ENCODE results near the gene GRAMD4. TPM values are rescaled to one million over a fixed set of nuclear protein-coding genes. Genes with fewer than 3 reads are reported as not detected.

GRAMD4 gene
- total and polyA plus RNA-seq, 10 of the 15 experiments (the other 5 are each of a cell fraction or from before 2014, with no cell fraction given), result 0.21 to 45.5 (median 10.6) TPM

DNA sequence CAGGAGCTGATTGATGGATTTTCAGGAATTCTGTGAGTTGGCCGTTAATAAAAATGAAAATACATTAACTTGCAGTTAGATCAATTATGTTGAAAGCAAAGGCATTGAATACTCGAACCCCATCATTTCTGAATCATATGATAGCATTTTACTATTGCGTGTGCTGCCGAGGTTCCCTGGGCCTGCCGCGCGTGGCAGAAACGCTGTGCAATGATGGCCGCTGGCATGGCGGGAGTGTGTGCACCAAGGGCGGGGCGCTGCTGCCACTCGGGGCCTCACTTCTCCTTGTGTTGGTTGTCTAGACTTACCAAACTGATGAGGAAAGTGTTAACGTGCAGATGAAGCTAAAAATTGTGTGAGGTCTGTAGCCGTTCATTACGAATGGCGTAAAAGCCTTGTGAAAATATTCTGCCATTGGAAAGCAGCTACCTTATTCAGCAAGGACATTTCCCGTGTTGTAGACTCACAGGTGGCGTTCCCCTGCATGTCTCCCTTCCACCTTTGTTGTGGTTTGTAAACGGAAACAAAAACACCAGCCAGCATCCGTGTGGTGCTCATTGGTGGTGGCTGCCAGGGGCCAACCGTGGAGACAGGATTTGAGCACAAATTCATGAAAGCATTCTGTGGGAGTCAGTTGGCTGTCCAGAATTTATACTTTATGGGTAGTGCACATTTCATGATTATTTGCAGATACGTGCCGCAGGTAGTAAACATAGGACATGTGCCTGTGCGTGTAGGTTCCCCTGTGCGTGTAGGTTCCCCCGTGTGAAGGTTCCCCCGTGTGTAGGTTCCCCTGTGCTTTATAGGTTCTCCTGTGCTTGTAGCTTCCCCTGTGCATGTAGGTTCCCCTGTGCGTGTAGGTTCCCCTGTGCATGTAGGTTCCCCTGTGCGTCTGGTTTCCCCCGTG is 5.9 kb upstream of the GRAMD4 start (continued):
- TF ChIP-seq HCFC1 (IDR thresholded peaks at IDR 0.05; ENCODE audit: low read length) (0 out of 2 replicates have a peak, but pooled peaks have one; percentile 15), NFYA (IDR thresholded peaks at IDR 0.05; ENCODE audit: borderline replicate concordance, low read depth, low read length) (no peak), STAT1 (conservative IDR thresholded peaks at IDR 0.05) (no peak), PAX8 (IDR thresholded peaks at IDR 0.05) (no peak), NRF1 (conservative IDR thresholded peaks at IDR 0.05; ENCODE audit: low read depth, low read length) (no peak), NFYB (IDR thresholded peaks at IDR 0.05; ENCODE audit: insufficient read depth, low read depth, low read length) (no peak), ZNF622 (IDR thresholded peaks at IDR 0.05) (no peak), SUPT20H (IDR thresholded peaks at IDR 0.05; ENCODE audit: borderline replicate concordance, control insufficient read depth, low read depth, low read length) (no peak), TAF1 (IDR thresholded peaks at IDR 0.05; ENCODE audit: borderline replicate concordance, low read depth, low read length) (peak; percentile 39; the same call in 1 of the 2 replicates), FOXK2 (IDR thresholded peaks at IDR 0.05) (peak; percentile 77; the same call in 1 of the 2 replicates), LARP7 (IDR thresholded peaks at IDR 0.05) (no peak), ZNF207 (IDR thresholded peaks at IDR 0.05; ENCODE audit: borderline replicate concordance) (no peak), ZBED1 (IDR thresholded peaks at IDR 0.05; ENCODE audit: borderline replicate concordance) (no peak), RUNX3 (IDR thresholded peaks at IDR 0.05; ENCODE audit: low read length) (peak; percentile 95), ESRRA (IDR thresholded peaks at IDR 0.05; ENCODE audit: low read length) (no peak), FOXM1 (IDR thresholded peaks at IDR 0.05; ENCODE audit: low read depth, low read length) (no peak), MYC (IDR thresholded peaks at IDR 0.05; ENCODE audit: insufficient read depth, insufficient read length, insufficient replicate concordance, low read length, severe bottlenecking) (no peak)
- TF ChIP-seq, protein P1, sequence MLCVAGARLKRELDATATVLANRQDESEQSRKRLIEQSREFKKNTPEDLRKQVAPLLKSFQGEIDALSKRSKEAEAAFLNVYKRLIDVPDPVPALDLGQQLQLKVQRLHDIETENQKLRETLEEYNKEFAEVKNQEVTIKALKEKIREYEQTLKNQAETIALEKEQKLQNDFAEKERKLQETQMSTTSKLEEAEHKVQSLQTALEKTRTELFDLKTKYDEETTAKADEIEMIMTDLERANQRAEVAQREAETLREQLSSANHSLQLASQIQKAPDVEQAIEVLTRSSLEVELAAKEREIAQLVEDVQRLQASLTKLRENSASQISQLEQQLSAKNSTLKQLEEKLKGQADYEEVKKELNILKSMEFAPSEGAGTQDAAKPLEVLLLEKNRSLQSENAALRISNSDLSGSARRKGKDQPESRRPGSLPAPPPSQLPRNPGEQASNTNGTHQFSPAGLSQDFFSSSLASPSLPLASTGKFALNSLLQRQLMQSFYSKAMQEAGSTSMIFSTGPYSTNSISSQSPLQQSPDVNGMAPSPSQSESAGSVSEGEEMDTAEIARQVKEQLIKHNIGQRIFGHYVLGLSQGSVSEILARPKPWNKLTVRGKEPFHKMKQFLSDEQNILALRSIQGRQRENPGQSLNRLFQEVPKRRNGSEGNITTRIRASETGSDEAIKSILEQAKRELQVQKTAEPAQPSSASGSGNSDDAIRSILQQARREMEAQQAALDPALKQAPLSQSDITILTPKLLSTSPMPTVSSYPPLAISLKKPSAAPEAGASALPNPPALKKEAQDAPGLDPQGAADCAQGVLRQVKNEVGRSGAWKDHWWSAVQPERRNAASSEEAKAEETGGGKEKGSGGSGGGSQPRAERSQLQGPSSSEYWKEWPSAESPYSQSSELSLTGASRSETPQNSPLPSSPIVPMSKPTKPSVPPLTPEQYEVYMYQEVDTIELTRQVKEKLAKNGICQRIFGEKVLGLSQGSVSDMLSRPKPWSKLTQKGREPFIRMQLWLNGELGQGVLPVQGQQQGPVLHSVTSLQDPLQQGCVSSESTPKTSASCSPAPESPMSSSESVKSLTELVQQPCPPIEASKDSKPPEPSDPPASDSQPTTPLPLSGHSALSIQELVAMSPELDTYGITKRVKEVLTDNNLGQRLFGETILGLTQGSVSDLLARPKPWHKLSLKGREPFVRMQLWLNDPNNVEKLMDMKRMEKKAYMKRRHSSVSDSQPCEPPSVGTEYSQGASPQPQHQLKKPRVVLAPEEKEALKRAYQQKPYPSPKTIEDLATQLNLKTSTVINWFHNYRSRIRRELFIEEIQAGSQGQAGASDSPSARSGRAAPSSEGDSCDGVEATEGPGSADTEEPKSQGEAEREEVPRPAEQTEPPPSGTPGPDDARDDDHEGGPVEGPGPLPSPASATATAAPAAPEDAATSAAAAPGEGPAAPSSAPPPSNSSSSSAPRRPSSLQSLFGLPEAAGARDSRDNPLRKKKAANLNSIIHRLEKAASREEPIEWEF (IDR thresholded peaks at IDR 0.05; ENCODE audit: insufficient replicate concordance, low read depth, low read length), result no peak
- TF ChIP-seq, protein P2, sequence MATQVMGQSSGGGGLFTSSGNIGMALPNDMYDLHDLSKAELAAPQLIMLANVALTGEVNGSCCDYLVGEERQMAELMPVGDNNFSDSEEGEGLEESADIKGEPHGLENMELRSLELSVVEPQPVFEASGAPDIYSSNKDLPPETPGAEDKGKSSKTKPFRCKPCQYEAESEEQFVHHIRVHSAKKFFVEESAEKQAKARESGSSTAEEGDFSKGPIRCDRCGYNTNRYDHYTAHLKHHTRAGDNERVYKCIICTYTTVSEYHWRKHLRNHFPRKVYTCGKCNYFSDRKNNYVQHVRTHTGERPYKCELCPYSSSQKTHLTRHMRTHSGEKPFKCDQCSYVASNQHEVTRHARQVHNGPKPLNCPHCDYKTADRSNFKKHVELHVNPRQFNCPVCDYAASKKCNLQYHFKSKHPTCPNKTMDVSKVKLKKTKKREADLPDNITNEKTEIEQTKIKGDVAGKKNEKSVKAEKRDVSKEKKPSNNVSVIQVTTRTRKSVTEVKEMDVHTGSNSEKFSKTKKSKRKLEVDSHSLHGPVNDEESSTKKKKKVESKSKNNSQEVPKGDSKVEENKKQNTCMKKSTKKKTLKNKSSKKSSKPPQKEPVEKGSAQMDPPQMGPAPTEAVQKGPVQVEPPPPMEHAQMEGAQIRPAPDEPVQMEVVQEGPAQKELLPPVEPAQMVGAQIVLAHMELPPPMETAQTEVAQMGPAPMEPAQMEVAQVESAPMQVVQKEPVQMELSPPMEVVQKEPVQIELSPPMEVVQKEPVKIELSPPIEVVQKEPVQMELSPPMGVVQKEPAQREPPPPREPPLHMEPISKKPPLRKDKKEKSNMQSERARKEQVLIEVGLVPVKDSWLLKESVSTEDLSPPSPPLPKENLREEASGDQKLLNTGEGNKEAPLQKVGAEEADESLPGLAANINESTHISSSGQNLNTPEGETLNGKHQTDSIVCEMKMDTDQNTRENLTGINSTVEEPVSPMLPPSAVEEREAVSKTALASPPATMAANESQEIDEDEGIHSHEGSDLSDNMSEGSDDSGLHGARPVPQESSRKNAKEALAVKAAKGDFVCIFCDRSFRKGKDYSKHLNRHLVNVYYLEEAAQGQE (IDR thresholded peaks at IDR 0.05; ENCODE audit: low read depth, low read length), result no peak
- TF ChIP-seq, protein P3, sequence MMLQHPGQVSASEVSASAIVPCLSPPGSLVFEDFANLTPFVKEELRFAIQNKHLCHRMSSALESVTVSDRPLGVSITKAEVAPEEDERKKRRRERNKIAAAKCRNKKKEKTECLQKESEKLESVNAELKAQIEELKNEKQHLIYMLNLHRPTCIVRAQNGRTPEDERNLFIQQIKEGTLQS (IDR thresholded peaks at IDR 0.05; ENCODE audit: borderline replicate concordance, extremely low read depth, low read depth, low read length), result no peak
